GM21381 (cell line): ENCODE measurements around the gene HNF1B.

Source experiments
- ATAC-seq: cut with Tn5 transposase; IDR thresholded peaks from one replicate; pipeline ENCODE4 v1.9.1; 2021; ENCODE audit warnings: mild to moderate bottlenecking, moderate library complexity; ENCODE audit not compliant: unreplicated experiment

Gene HNF1B

GRCh38 chr17:37737971-37738370 lies 6.9 kb downstream of the HNF1B start:
- ATAC-seq = no peak

- no peak for ATAC-seq
These were observed 7.8 kb downstream of the HNF1B start for GRCh38 chr17:37737081-37737480.

GRCh38 chr17:37736428-37736827 lies 8.4 kb downstream of the HNF1B start:
- no peak for ATAC-seq

- no peak for ATAC-seq
These were observed 9.7 kb downstream of the HNF1B start for GRCh38 chr17:37735165-37735564.

- ATAC-seq = no peak
These were observed 12.5 kb downstream of the HNF1B start for GRCh38 chr17:37732316-37732715.

- no peak for ATAC-seq
These were observed 13.8 kb downstream of the HNF1B start for GRCh38 chr17:37731056-37731455.

- no peak for ATAC-seq
These were observed 15.0 kb downstream of the HNF1B start for GRCh38 chr17:37729905-37730304.

- no peak for ATAC-seq
These were observed 17.8 kb downstream of the HNF1B start for GRCh38 chr17:37726891-37727675.

GRCh38 chr17:37726248-37726647 lies 18.6 kb downstream of the HNF1B start:
- ATAC-seq = no peak

- no peak for ATAC-seq
These were observed 19.2 kb downstream of the HNF1B start for GRCh38 chr17:37725601-37726146.

- ATAC-seq = no peak
These were observed 19.8 kb downstream of the HNF1B start for GRCh38 chr17:37725021-37725595.

GRCh38 chr17:37720989-37721388 lies 23.9 kb downstream of the HNF1B start:
- no peak for ATAC-seq

GRCh38 chr17:37719866-37720265 lies 25.0 kb downstream of the HNF1B start:
- ATAC-seq = no peak

GRCh38 chr17:37718324-37719048 lies 26.4 kb downstream of the HNF1B start:
- ATAC-seq = no peak

GRCh38 chr17:37717627-37718323 lies 27.1 kb downstream of the HNF1B start:
- no peak for ATAC-seq

- no peak for ATAC-seq
These were observed 30.0 kb downstream of the HNF1B start for GRCh38 chr17:37714897-37715296.

- no peak for ATAC-seq
These were observed 31.2 kb downstream of the HNF1B start for GRCh38 chr17:37713624-37714023.

- ATAC-seq = no peak
These were observed 31.8 kb downstream of the HNF1B start for GRCh38 chr17:37713028-37713431.

- no peak for ATAC-seq
These were observed 33.7 kb downstream of the HNF1B start for GRCh38 chr17:37711113-37711512.

GRCh38 chr17:37710344-37710886 lies 34.4 kb downstream of the HNF1B start:
- ATAC-seq = no peak
